Measurements from ENCODE around the gene SLIT1. TPM values are rescaled to one million over a fixed set of nuclear protein-coding genes. Genes with fewer than 3 reads are reported as not detected.

The SLIT1 gene
- total RNA-seq, 2 donors from 2014 or later, result 0.78 to 0.99 TPM

DNA sequence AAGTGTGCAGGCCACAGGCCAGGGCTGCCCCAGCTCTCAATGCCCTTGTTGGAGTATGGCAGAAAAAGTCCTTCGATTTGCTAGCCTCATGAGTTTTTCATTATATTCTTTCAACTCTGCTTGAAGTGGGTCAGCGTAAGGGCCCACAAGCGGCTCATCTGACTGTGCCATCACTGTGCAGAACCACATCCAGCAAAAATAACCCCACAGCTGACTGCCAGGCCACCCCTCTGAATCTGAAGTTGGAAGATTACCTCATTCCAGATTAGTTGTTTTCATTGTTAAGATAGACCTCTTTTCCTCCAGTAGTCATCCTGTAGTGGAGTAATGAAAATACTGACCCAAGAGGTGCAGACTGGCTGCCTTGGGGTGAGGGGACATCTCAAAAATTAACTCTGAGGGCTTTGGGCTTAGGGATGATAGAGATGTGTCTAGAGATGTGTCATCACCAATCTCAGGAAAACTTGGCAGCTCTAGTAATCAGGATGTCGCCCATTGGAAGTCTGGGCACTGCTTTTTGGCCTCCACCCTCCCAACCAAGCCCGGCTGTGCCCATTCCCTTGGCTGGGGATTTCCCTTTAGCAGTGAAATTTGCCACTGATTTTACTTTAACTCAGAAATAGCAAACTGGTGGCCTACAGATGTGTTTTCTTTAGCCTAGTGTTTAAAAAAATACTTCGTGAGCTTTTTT lies 189.3 kb downstream of the SLIT1 start:
- ATAC-seq, result no peak
- Histone ChIP-seq H3K27ac (no peak overlapping the region), H3K36me3 (replicated peaks in 1 of 2; ENCODE audit: insufficient read depth in 1 of 2, low read depth in 2 of 2) (no peaks in the 10 kb centered on the region), H3K4me1 (no peaks in the 10 kb centered on the region), H3K9me3 (no peaks in the 10 kb centered on the region), H3K4me3 (no peak overlapping the region), H3K27me3 (no peaks in the 10 kb centered on the region)
- WGBS, 2 donors, result 80 to 85% methylated on average over 6 of the region's 6 CpGs
- TF ChIP-seq, protein P1, sequence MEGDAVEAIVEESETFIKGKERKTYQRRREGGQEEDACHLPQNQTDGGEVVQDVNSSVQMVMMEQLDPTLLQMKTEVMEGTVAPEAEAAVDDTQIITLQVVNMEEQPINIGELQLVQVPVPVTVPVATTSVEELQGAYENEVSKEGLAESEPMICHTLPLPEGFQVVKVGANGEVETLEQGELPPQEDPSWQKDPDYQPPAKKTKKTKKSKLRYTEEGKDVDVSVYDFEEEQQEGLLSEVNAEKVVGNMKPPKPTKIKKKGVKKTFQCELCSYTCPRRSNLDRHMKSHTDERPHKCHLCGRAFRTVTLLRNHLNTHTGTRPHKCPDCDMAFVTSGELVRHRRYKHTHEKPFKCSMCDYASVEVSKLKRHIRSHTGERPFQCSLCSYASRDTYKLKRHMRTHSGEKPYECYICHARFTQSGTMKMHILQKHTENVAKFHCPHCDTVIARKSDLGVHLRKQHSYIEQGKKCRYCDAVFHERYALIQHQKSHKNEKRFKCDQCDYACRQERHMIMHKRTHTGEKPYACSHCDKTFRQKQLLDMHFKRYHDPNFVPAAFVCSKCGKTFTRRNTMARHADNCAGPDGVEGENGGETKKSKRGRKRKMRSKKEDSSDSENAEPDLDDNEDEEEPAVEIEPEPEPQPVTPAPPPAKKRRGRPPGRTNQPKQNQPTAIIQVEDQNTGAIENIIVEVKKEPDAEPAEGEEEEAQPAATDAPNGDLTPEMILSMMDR (IDR thresholded peaks at IDR 0.05), result no peak
- no peak for TF ChIP-seq POLR2A (IDR thresholded peaks at IDR 0.05)
- intact Hi-C loops (cut with DNase I), result no loop called here
- DNase-seq, result no peak

DNA sequence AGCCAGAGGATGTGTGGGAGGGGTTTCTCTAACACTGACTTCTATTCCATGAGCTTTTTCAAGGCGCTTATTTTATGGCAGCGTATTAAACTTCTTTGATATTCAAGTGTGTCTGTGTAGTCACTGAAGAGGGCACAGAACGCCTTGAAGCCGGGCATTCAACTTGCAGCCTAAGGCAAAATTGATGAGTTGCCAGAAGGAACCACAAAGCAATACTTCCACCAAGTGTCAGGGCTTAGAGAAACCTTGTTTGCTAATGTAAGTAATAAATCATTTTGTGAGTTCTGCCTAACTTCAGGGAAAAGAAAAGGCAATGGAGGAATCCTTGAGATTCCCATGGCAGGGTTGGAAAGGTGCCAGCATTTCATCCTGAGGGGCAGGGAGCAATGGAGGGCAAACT lies 189.9 kb downstream of the SLIT1 start:
- no peaks in the 10 kb centered on the region for H3K36me3 ChIP-seq (replicated peaks in 1 of 2; ENCODE audit: insufficient read depth in 1 of 2, low read depth in 2 of 2)
- no peak for ATAC-seq
- no peaks in the 10 kb centered on the region for H3K9me3 ChIP-seq
- no peak for DNase-seq
- WGBS, 2 donors, result 86% methylated on average over 4 of the region's 4 CpGs
- no peaks in the 10 kb centered on the region for H3K27me3 ChIP-seq
- intact Hi-C loops (cut with DNase I), result no loop called here
- no peak overlapping the region for H3K4me3 ChIP-seq
- no peaks in the 10 kb centered on the region for H3K4me1 ChIP-seq
- no peak overlapping the region for H3K27ac ChIP-seq
- TF ChIP-seq, protein P1 (IDR thresholded peaks at IDR 0.05), result no peak
- no peak for TF ChIP-seq POLR2A (IDR thresholded peaks at IDR 0.05)

DNA sequence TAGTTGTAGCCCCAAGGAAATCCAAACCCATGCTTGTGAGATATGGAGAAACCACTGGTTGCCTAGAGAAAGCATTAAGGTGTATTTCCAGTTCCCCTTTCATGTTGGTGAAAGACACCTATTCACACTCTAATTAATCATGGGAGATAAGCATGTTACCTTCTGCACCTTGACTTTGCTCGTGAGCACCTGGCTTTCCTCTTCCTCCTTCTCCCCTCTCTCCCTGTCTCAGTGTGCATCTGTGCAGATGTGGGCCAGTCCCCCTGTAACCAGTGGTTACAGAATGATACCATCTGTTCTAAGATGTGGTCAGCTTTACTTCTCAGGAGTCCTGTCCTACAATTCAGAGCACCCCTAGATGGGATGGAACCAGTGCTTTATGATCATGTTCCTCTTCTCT lies 193.0 kb downstream of the SLIT1 start:
- Histone ChIP-seq H3K4me1 (no peaks in the 10 kb centered on the region), H3K27me3 (no peaks in the 10 kb centered on the region), H3K36me3 (replicated peaks in 1 of 2; ENCODE audit: insufficient read depth in 1 of 2, low read depth in 2 of 2) (no peaks in the 10 kb centered on the region), H3K4me3 (no peak overlapping the region), H3K9me3 (no peaks in the 10 kb centered on the region), H3K27ac (no peak overlapping the region)
- 71 to 76% methylated on average over 1 of the region's 1 CpG for WGBS, 2 donors
- DNase-seq, result no peak
- TF ChIP-seq, protein P1 (IDR thresholded peaks at IDR 0.05), result no peak
- TF ChIP-seq POLR2A (IDR thresholded peaks at IDR 0.05), result no peak
- intact Hi-C loops (cut with DNase I), result no loop called here
- no peak for ATAC-seq

DNA sequence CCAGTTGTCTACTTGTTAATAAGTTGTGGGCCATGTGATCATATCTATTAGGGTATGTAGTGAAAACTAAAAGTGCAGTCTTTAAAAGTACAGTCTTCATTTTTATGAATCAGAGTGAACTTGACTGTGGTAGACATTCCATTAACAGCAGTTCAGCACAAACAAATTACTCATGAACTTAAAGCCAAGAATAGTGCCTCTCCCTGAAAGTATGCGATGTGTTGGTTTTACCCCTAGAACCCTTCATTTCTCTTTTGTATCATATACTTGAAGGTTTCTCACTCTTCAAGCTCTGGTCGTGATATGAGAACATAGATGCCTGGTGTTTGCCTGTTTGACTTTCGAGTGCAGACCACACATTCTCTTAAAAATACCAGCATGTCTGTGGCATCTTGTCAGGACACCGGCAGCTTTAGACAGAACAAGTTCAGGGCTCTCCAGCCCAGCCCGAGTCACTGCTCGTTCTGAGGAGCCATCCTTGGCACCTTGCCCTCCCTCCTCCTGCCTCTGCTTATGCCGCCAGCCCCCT lies 194.4 kb downstream of the SLIT1 start:
- Histone ChIP-seq H3K4me1 (peaks cover 6% of the 10 kb centered on the region), H3K27ac (no peak overlapping the region), H3K36me3 (replicated peaks in 1 of 2; ENCODE audit: insufficient read depth in 1 of 2, low read depth in 2 of 2) (no peaks in the 10 kb centered on the region), H3K4me3 (no peak overlapping the region), H3K9me3 (no peaks in the 10 kb centered on the region), H3K27me3 (no peaks in the 10 kb centered on the region)
- TF ChIP-seq POLR2A (IDR thresholded peaks at IDR 0.05), result no peak
- TF ChIP-seq, protein P1 (IDR thresholded peaks at IDR 0.05), result no peak
- intact Hi-C loops (cut with DNase I), result no loop called here
- DNase-seq, result no peak
- WGBS, 2 donors, result 90 to 91% methylated on average over 7 of the region's 7 CpGs
- ATAC-seq, result no peak

DNA sequence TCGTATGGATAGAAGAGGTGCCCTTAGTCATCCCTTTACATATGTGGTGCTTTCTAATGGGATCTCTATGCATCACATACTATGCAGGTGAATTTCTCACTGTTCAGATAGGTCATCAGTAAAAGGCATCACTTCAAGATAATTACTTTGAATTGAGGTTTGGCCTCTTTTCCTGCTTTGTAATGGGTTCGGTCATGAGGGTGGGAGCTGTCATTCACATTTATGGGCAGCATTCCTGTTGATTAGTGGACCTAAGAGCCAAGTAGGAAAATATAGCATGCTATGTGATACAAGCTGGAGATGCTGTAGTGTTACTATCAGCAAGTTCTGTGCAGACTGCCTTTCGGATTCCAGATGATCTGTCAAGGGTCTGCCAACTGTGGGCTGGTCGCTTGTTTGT lies 197.3 kb downstream of the SLIT1 start:
- no peak for DNase-seq
- H3K9me3 ChIP-seq, result no peaks in the 10 kb centered on the region
- H3K27ac ChIP-seq, result no peak overlapping the region
- whole genome bisulfite sequencing, 2 donors, result 89 to 90% methylated on average over 4 of the region's 4 CpGs
- no peak overlapping the region for H3K4me3 ChIP-seq
- H3K36me3 ChIP-seq (replicated peaks in 1 of 2; ENCODE audit: insufficient read depth in 1 of 2, low read depth in 2 of 2), result no peaks in the 10 kb centered on the region
- intact Hi-C loops (cut with DNase I), result no loop called here
- H3K27me3 ChIP-seq, result no peaks in the 10 kb centered on the region
- no peak for ATAC-seq
- no peak for TF ChIP-seq POLR2A (IDR thresholded peaks at IDR 0.05)
- TF ChIP-seq, protein P1 (IDR thresholded peaks at IDR 0.05), result no peak
- peaks cover 8% of the 10 kb centered on the region for H3K4me1 ChIP-seq

Data from body of pancreas (tissue), 4 donors.